Panc1 (cell line): ENCODE results near the gene GNAO1.

Source experiments
- POLR2AphosphoS5 ChIP-seq: IDR thresholded peaks from 2 replicates; pipeline ENCODE4 v1.6.1; 2012; ENCODE audit warnings: mild to moderate bottlenecking, low read depth, low read length, moderate library complexity
- TF ChIP-seq, protein P1 (sequence below): fragments of 450-650 bp; IDR thresholded peaks from 2 replicates; pipeline ENCODE4 v1.5.1; 2017; ENCODE audit warnings: mild to moderate bottlenecking

DNA sequence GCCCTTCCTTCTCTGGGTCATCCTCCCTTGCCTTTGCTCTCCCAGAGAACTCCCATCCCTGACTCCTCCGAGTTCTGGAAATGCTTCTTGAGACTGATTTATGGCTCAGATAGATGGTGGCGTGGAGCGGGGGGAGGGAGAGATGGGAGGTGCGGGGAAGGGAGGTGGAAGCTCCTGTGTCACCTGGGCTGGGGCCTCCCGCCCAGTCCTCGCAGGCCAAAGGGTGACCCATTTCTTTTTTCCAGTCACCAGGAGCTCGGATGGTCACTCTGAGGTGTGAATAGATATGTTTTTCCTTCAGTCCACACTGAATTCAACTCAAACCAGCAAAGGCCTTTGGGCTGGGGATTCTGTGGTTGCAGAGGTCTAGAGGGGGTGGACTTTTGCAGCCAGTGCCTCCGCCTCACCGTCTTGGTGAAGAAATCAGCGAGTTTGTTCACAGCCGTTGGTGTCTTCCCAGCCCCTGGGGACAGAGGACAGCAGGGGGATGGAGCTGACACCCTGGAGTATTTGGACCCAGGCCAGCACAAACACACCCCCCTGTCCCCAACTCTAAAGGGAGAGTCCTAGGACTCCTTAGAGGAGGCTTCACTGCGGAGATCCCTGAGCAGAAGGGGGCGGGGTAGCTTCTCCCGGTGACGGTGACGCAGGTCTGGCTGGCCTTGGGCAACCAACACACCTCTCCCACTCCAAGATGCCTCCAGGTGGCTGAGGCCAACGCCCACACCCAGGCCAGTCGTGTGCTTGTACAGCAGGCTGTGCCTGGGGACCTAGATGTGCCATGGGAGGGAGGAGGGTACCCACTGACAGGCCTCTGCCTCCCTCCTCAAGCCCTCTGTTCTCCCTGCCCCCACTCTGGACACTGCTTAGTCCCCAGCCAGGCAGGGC lies 153.5 kb downstream of the GNAO1 start:
- TF ChIP-seq POLR2AphosphoS5 = no peak
- TF ChIP-seq, protein P1, sequence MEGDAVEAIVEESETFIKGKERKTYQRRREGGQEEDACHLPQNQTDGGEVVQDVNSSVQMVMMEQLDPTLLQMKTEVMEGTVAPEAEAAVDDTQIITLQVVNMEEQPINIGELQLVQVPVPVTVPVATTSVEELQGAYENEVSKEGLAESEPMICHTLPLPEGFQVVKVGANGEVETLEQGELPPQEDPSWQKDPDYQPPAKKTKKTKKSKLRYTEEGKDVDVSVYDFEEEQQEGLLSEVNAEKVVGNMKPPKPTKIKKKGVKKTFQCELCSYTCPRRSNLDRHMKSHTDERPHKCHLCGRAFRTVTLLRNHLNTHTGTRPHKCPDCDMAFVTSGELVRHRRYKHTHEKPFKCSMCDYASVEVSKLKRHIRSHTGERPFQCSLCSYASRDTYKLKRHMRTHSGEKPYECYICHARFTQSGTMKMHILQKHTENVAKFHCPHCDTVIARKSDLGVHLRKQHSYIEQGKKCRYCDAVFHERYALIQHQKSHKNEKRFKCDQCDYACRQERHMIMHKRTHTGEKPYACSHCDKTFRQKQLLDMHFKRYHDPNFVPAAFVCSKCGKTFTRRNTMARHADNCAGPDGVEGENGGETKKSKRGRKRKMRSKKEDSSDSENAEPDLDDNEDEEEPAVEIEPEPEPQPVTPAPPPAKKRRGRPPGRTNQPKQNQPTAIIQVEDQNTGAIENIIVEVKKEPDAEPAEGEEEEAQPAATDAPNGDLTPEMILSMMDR = no peak
